Liver (tissue), 9 donors: ENCODE data around the gene NRSN2. TPM values are rescaled to one million over a fixed set of nuclear protein-coding genes. Genes with fewer than 3 reads are reported as not detected.

Experiments
- DNase-seq: peaks from one replicate; pipeline ENCODE4 v3.0.0-alpha.2; 2017; ENCODE audit warnings: low spot score
- H3K27ac ChIP-seq, 2 donors: one replicate each; pipeline ENCODE4 v1.7.0; 2013; ENCODE audit warnings: inconsistent platforms in 2 of 2, low read length in 2 of 2, control low read depth in 1 of 2, low read depth in 1 of 2, mild to moderate bottlenecking in 1 of 2
- H3K27me3 ChIP-seq, 4 donors: one replicate each; pipeline versions ENCODE4 v1.6.1 to v1.7.0; 2013; ENCODE audit warnings: low read length in 3 of 4, inconsistent platforms in 1 of 4, mild to moderate bottlenecking in 1 of 4, moderate library complexity in 1 of 4; ENCODE audit not compliant: control insufficient read depth in 4 of 4, insufficient read depth in 4 of 4
- H3K36me3 ChIP-seq, 4 donors: one replicate each; pipeline versions ENCODE4 v1.6.1 to v1.7.0; 2013; ENCODE audit warnings: low read length in 3 of 4, mild to moderate bottlenecking in 3 of 4, low read depth in 1 of 4, moderate library complexity in 1 of 4; ENCODE audit not compliant: control insufficient read depth in 4 of 4, insufficient read depth in 3 of 4
- H3K4me1 ChIP-seq, 4 donors: one replicate each; pipeline versions ENCODE4 v1.6.1 to v1.7.0; 2013; ENCODE audit warnings: low read length in 3 of 4, mild to moderate bottlenecking in 3 of 4, moderate library complexity in 1 of 4; ENCODE audit not compliant: control insufficient read depth in 4 of 4, insufficient read depth in 4 of 4
- H3K4me3 ChIP-seq, 3 donors: one replicate each; pipeline versions ENCODE4 v1.6.1 to v1.7.0; 2013; ENCODE audit warnings: low read length in 3 of 3, control low read depth in 1 of 3, low read depth in 1 of 3, mild to moderate bottlenecking in 1 of 3
- H3K9ac ChIP-seq, 2 donors: one replicate each; pipeline ENCODE4 v1.7.0; 2013; ENCODE audit warnings: low read length in 2 of 2, mild to moderate bottlenecking in 2 of 2, moderate library complexity in 2 of 2, control low read depth in 1 of 2, low read depth in 1 of 2
- H3K9me3 ChIP-seq, 4 donors: one replicate each; pipeline versions ENCODE4 v1.6.1 to v1.7.0; 2013; ENCODE audit warnings: low read length in 3 of 4; ENCODE audit not compliant: control insufficient read depth in 4 of 4
- ATF3 ChIP-seq: IDR thresholded peaks from 2 replicates; pipeline ENCODE4 v1.6.1; 2016; ENCODE audit warnings: antibody characterized with exemption
- CTCF ChIP-seq: fragments of 150-350 bp; IDR thresholded peaks from 2 replicates; pipeline ENCODE4 v1.5.1; 2017; ENCODE audit warnings: improper control_type of control experiment, low read depth, low read length; ENCODE audit not compliant: missing input control
- FOXA2 ChIP-seq: IDR thresholded peaks from 2 replicates; pipeline ENCODE4 v1.6.1; 2016; ENCODE audit warnings: antibody characterized with exemption
- NR2F2 ChIP-seq: IDR thresholded peaks from 2 replicates; pipeline ENCODE4 v1.6.1; 2016; ENCODE audit warnings: antibody characterized with exemption
- RAD21 ChIP-seq, 2 donors: IDR thresholded peaks; 2 replicates each; pipeline ENCODE4 v1.6.1; 2016; ENCODE audit warnings: antibody characterized with exemption in 2 of 2, mild to moderate bottlenecking in 2 of 2
- REST ChIP-seq: IDR thresholded peaks from 2 replicates; pipeline ENCODE4 v1.6.1; 2016; ENCODE audit warnings: antibody characterized with exemption, mild to moderate bottlenecking
- RXRA ChIP-seq, 2 donors: IDR thresholded peaks; 2 replicates each; pipeline ENCODE4 v1.6.1; 2017 to 2018; ENCODE audit warnings: antibody characterized with exemption in 2 of 2, mild to moderate bottlenecking in 1 of 2
- SP1 ChIP-seq: IDR thresholded peaks from 2 replicates; pipeline ENCODE4 v1.6.1; 2018; ENCODE audit warnings: antibody characterized with exemption, mild to moderate bottlenecking
- YY1 ChIP-seq: IDR thresholded peaks from 2 replicates; pipeline ENCODE4 v1.6.1; 2016; ENCODE audit warnings: antibody characterized with exemption, mild to moderate bottlenecking
- ZBTB33 ChIP-seq: IDR thresholded peaks from 2 replicates; pipeline ENCODE4 v1.6.1; 2016; ENCODE audit warnings: antibody characterized with exemption
- WGBS: extraction: QIAGEN DNeasy Blood & Tissue Kit; methylation state at CpG from one replicate; pipeline ENCODE4 v1.1.7; 2013; 5-methylcytosine and 5-hydroxymethylcytosine counted together
- polyA plus RNA-seq, 2 donors: library from polyadenylated mRNA; stranded (reverse) in 1 of 2; unstranded in 1 of 2; fragments of 200-250 nt in 1 of 2; fragments of >200 nt in 1 of 2; fragmentation: Nextera tagmentation in 1 of 2; extraction: Ambion mirVana in 1 of 2; gene quantifications; one replicate each; pipeline versions ENCODE4 v1.2.1 to v1.2.3, GENCODE V29; 2013 to 2015
- total RNA-seq, 2 donors: library from RNA; depleted of rRNA; stranded (reverse); fragments of >200 nt; gene quantifications; one replicate each; pipeline ENCODE4 v1.2.3, GENCODE V29; 2014
- donor health status: healthy.
- donor health status: healthy.
- donor health status: healthy.
- donor health status: healthy.
- donor health status: healthy.

The NRSN2 gene
- total and polyA plus RNA-seq, 4 donors = 1.9 to 12.0 (median 4.7) TPM

DNA sequence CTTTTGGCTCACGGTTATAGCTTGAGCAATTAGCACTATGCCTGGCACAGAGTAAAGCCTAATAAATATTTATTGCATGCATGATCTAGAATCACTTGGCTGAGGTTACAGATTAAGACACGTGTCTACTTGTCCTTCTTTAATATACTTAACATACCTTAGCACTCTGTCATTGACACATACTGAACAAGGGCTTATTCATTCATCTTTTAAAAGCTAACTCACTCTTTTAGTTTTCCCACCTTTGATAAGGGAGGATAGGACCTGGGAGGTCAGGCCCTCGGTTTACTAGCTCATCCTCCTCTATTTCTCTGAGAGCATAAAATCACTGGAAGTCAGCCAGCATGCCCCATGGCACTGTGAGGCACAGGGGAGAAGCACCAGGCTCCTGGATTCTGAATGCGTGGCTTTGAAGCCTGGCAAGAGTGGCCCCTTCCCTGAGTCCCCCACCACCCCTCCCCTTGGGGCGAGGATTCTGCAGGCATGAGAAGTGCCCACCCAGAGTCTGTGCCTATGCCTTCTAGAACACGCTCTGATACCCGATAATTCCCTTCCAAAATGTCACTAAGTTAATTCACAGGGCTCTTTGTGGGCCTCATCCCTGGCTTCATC, 38.4 kb upstream of the NRSN2 start (continued):
- no peak for TF ChIP-seq ATF3

- no peaks in the 10 kb centered on the region for H3K9me3 ChIP-seq
- H3K9ac ChIP-seq = peak overlapping the region; percentile 16 to 20
- no peaks in the 10 kb centered on the region for H3K4me1 ChIP-seq
- TF ChIP-seq RAD21 (IDR thresholded peaks at IDR 0.05) (peak in 1 of 2 donors; percentile 39), REST (no peak), YY1 (no peak)
- 43% methylated on average over 6 of the region's 6 CpGs for WGBS
- H3K4me3 ChIP-seq = no peak overlapping the region
- no peak for DNase-seq
- peak overlapping the region; percentile 79 to 83 for H3K27ac ChIP-seq
- no peaks in the 10 kb centered on the region for H3K36me3 ChIP-seq
- no peaks in the 10 kb centered on the region for H3K27me3 ChIP-seq
Measured at GRCh38 chr20:309306-309840, 37.5 kb upstream of the NRSN2 start.

GRCh38 chr20:309841-310644, 36.9 kb upstream of the NRSN2 start:
- Histone ChIP-seq H3K27ac (peak overlapping the region; percentile 79 to 83), H3K9ac (peak overlapping the region; percentile 16 to 20), H3K4me1 (no peaks in the 10 kb centered on the region), H3K9me3 (no peaks in the 10 kb centered on the region), H3K36me3 (no peaks in the 10 kb centered on the region), H3K4me3 (peak overlapping the region in 2 of 3 donors; percentile 12 to 16), H3K27me3 (no peaks in the 10 kb centered on the region)
- WGBS = 21% methylated on average over 31 of the region's 31 CpGs
- peak; percentile 26 for TF ChIP-seq YY1
- TF ChIP-seq CTCF = no peak
- peak; percentile 96 for DNase-seq

GRCh38 chr20:310645-311044, 36.3 kb upstream of the NRSN2 start:
- H3K27ac ChIP-seq = no peak overlapping the region
- H3K9ac ChIP-seq = no peak overlapping the region
- H3K4me3 ChIP-seq = no peak overlapping the region
- no peak for DNase-seq
- no peaks in the 10 kb centered on the region for H3K36me3 ChIP-seq
- no peaks in the 10 kb centered on the region for H3K4me1 ChIP-seq
- peak; percentile 37 for TF ChIP-seq SP1
- TF ChIP-seq FOXA2 = no peak
- no peak for TF ChIP-seq ZBTB33
- TF ChIP-seq RXRA (IDR thresholded peaks at IDR 0.05) = no peak
- TF ChIP-seq NR2F2 = peak; percentile 22
- no peaks in the 10 kb centered on the region for H3K9me3 ChIP-seq
- H3K27me3 ChIP-seq = no peaks in the 10 kb centered on the region
- WGBS = 25% methylated on average over 7 of the region's 7 CpGs
